22Rv1 (cell line): ENCODE measurements around the gene ARMC5.

Experiments used
- ZFX ChIP-seq: fragments of 450-650 bp; IDR thresholded peaks from 2 replicates; pipeline ENCODE4 v1.6.1; 2017; ENCODE audit warnings: antibody characterized with exemption, borderline replicate concordance
- TF ChIP-seq, protein P1 (sequence below): fragments of 450-650 bp; IDR thresholded peaks from 2 replicates; pipeline ENCODE4 v1.5.1; 2017; ENCODE audit warnings: mild to moderate bottlenecking

DNA sequence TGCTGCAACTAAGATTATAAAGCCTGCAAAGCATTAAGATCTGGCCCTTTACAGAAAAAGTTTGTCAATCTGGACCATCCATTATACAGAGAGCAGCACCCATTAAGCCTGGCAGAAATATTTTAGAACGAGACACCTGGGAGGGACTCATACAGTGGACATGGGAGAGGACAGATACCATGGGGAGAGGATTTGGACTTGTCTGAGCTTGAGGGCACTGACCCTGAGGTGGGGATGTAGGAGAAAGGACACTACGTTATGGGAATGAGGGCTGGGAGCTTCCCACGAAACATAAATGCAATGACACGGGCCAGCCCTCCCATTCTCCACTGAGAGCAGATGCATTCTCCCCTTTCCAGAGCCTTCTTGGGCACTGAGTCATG lies 42.7 kb downstream of the ARMC5 start:
- TF ChIP-seq, protein P1, sequence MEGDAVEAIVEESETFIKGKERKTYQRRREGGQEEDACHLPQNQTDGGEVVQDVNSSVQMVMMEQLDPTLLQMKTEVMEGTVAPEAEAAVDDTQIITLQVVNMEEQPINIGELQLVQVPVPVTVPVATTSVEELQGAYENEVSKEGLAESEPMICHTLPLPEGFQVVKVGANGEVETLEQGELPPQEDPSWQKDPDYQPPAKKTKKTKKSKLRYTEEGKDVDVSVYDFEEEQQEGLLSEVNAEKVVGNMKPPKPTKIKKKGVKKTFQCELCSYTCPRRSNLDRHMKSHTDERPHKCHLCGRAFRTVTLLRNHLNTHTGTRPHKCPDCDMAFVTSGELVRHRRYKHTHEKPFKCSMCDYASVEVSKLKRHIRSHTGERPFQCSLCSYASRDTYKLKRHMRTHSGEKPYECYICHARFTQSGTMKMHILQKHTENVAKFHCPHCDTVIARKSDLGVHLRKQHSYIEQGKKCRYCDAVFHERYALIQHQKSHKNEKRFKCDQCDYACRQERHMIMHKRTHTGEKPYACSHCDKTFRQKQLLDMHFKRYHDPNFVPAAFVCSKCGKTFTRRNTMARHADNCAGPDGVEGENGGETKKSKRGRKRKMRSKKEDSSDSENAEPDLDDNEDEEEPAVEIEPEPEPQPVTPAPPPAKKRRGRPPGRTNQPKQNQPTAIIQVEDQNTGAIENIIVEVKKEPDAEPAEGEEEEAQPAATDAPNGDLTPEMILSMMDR: no peak
- no peak for TF ChIP-seq ZFX
